ENCODE data around the gene HNRNPCL2. TPM values are rescaled to one million over a fixed set of nuclear protein-coding genes. Genes with fewer than 3 reads are reported as not detected.

HNRNPCL2 gene
- total RNA-seq (2022; extraction: Qiagen RNA extraction) = not detected in 5 replicates

GRCh38 chr1:13116754-13117153, at the start of gene HNRNPCL2:
TSS of gene HNRNPCL2 (minus strand) at chr1:13116854. CDS start at chr1:13116400, 454 bp downstream.

GRCh38 chr1:13165531-13165930, 48.9 kb upstream of the HNRNPCL2 start, which contains the start of gene HNRNPCL4:
TSS of gene HNRNPCL4 (minus strand) at chr1:13165631. CDS start at chr1:13165467, 164 bp downstream.

GRCh38 chr1:13155909-13156308, 39.3 kb upstream of the HNRNPCL2 start, which contains the start of gene PRAMEF26:
TSS of gene PRAMEF26 (minus strand) at chr1:13156009. CDS start at chr1:13153095, 2,914 bp downstream.

GRCh38 chr1:13070474-13070873, 46.2 kb downstream of the HNRNPCL2 start, which contains the start of gene PRAMEF25:
TSS of gene PRAMEF25 (plus strand) at chr1:13070774. CDS start at chr1:13073694, 2,920 bp downstream.

Other genes starting within 250 kb of the HNRNPCL2 start
- gene PRAMEF4, start 230.7 kb downstream of the HNRNPCL2 start, total RNA-seq (2022; extraction: Qiagen RNA extraction) = not detected in 5 replicates
- gene PRAMEF10, start 218.6 kb downstream of the HNRNPCL2 start, total RNA-seq (2022; extraction: Qiagen RNA extraction) = not detected in 5 replicates
- not detected in 5 replicates for gene PRAMEF7, start 200.2 kb downstream of the HNRNPCL2 start, total RNA-seq (2022; extraction: Qiagen RNA extraction)
- gene PRAMEF6, start 169.3 kb downstream of the HNRNPCL2 start, total RNA-seq (2022; extraction: Qiagen RNA extraction) = not detected in 5 replicates
- gene PRAMEF27, start 60.3 kb downstream of the HNRNPCL2 start, total RNA-seq (2022; extraction: Qiagen RNA extraction) = not detected in 5 replicates
- not detected in 5 replicates for gene HNRNPCL3, start 56.1 kb downstream of the HNRNPCL2 start, total RNA-seq (2022; extraction: Qiagen RNA extraction)
- gene PRAMEF25, start 46.1 kb downstream of the HNRNPCL2 start, total RNA-seq (2022; extraction: Qiagen RNA extraction) = not detected in 5 replicates
- gene PRAMEF26, start 39.2 kb upstream of the HNRNPCL2 start, total RNA-seq (2022; extraction: Qiagen RNA extraction) = not detected in 5 replicates
- not detected in 5 replicates for gene HNRNPCL4, start 48.8 kb upstream of the HNRNPCL2 start, total RNA-seq (2022; extraction: Qiagen RNA extraction)
- gene PRAMEF9, start 55.0 kb upstream of the HNRNPCL2 start, total RNA-seq (2022; extraction: Qiagen RNA extraction) = not detected in 5 replicates
- 0.06 TPM in 1 of 5 replicates, not detected in the others for gene PRAMEF13, start 84.6 kb upstream of the HNRNPCL2 start, total RNA-seq (2022; extraction: Qiagen RNA extraction)
- gene PRAMEF18, start 109.3 kb upstream of the HNRNPCL2 start, total RNA-seq (2022; extraction: Qiagen RNA extraction) = not detected in 5 replicates
- not detected in 5 replicates for gene PRAMEF5, start 137.3 kb upstream of the HNRNPCL2 start, total RNA-seq (2022; extraction: Qiagen RNA extraction)
- not detected in 5 replicates for gene PRAMEF8, start 168.3 kb upstream of the HNRNPCL2 start, total RNA-seq (2022; extraction: Qiagen RNA extraction)
- not detected in 5 replicates for gene PRAMEF33, start 186.7 kb upstream of the HNRNPCL2 start, total RNA-seq (2022; extraction: Qiagen RNA extraction)
- gene PRAMEF15, start 198.7 kb upstream of the HNRNPCL2 start, total RNA-seq (2022; extraction: Qiagen RNA extraction) = not detected in 5 replicates
- gene PRAMEF14, start 230.3 kb upstream of the HNRNPCL2 start, total RNA-seq (2022; extraction: Qiagen RNA extraction) = not detected in 5 replicates

Data from A549 treated with Hydrocortisone at 1 μM for 4 hours (cell line).